OCI-LY1 (cell line): ENCODE data around the gene XIRP1.
"Not testable (repeated sequence)": the region's sequence is repeated elsewhere in the genome, so short reads cannot be mapped to it uniquely, and the experiment has no call there.

Source experiments
- H2AFZ ChIP-seq: fragments of 200-600 bp; sonication (generic), shearing (Covaris generic); 2 replicates; pipeline ENCODE4 v1.6.0; 2014; ENCODE audit warnings: antibody characterized with exemption, mild to moderate bottlenecking, low read length
- H3F3A ChIP-seq: fragments of 200-600 bp; sonication (generic), shearing (Covaris generic); 2 replicates; pipeline ENCODE4 v1.6.0; 2014; ENCODE audit warnings: mild to moderate bottlenecking, antibody characterized with exemption, low read length, moderate library complexity; ENCODE audit not compliant: insufficient read depth
- H3K27ac ChIP-seq: fragments of 200-600 bp; sonication (generic); 2 replicates; pipeline ENCODE4 v1.5.1; 2014; ENCODE audit warnings: low read length, mixed run types, mild to moderate bottlenecking, low read depth; ENCODE audit not compliant: poor library complexity, severe bottlenecking
- H3K27me3 ChIP-seq: fragments of 200-600 bp; sonication (generic); 2 replicates; pipeline ENCODE4 v1.6.0; 2014; ENCODE audit warnings: antibody characterized with exemption, mild to moderate bottlenecking, low read length, moderate library complexity; ENCODE audit not compliant: insufficient read depth
- H3K36me3 ChIP-seq: fragments of 200-600 bp; sonication (generic); 2 replicates; pipeline ENCODE4 v1.6.1; 2014; ENCODE audit warnings: mild to moderate bottlenecking, antibody characterized with exemption, low read length, moderate library complexity, mixed read lengths; ENCODE audit not compliant: insufficient read depth
- H3K4me1 ChIP-seq: fragments of 200-600 bp; sonication (generic); 2 replicates; pipeline ENCODE4 v1.5.1; 2014; ENCODE audit warnings: mild to moderate bottlenecking, low read length, moderate library complexity; ENCODE audit not compliant: insufficient read depth, severe bottlenecking
- H3K4me2 ChIP-seq: fragments of 200-600 bp; sonication (generic), shearing (Covaris generic); 2 replicates; pipeline ENCODE4 v1.6.1; 2014; ENCODE audit warnings: low read length
- H3K4me3 ChIP-seq: fragments of 200-600 bp; sonication (generic); 2 replicates; pipeline ENCODE4 v1.5.1; 2014; ENCODE audit warnings: low read length, low read depth, mild to moderate bottlenecking, mixed read lengths; ENCODE audit not compliant: poor library complexity, severe bottlenecking
- H3K79me2 ChIP-seq: fragments of 200-600 bp; shearing (Covaris generic); 2 replicates; pipeline ENCODE4 v1.6.1; 2016; ENCODE audit warnings: mixed run types, low read length, mixed read lengths; ENCODE audit not compliant: insufficient read depth
- H3K9ac ChIP-seq: fragments of 200-600 bp; sonication (generic), shearing (Covaris generic); 2 replicates; pipeline ENCODE4 v1.6.1; 2014; ENCODE audit warnings: mild to moderate bottlenecking, low read length, mixed read lengths
- H3K9me2 ChIP-seq: fragments of 200-600 bp; sonication (generic), shearing (Covaris generic); 2 replicates; pipeline ENCODE4 v1.6.1; 2014; ENCODE audit warnings: low read depth, mild to moderate bottlenecking, low read length, mixed read lengths
- H3K9me3 ChIP-seq: fragments of 200-600 bp; shearing (Covaris generic); 2 replicates; pipeline ENCODE4 v1.6.1; 2014; ENCODE audit warnings: low read length, mixed read lengths
- H4K20me1 ChIP-seq: fragments of 200-600 bp; sonication (generic), shearing (Covaris generic); 2 replicates; pipeline ENCODE4 v1.6.0; 2016; ENCODE audit warnings: mild to moderate bottlenecking, low read length; ENCODE audit not compliant: insufficient read depth
- EZH2 ChIP-seq: fragments of 200-600 bp; sonication (generic), shearing (Covaris generic); IDR thresholded peaks from 2 replicates; pipeline ENCODE4 v1.8.0; 2017; ENCODE audit warnings: borderline replicate concordance, mixed run types, mild to moderate bottlenecking, antibody characterized with exemption, low read length, moderate library complexity, mixed read lengths
- TF ChIP-seq, protein P1 (sequence below): fragments of 200-600 bp; sonication (generic), shearing (Covaris generic); IDR thresholded peaks from 2 replicates; pipeline ENCODE4 v1.5.1; 2017; ENCODE audit warnings: mild to moderate bottlenecking, antibody characterized with exemption, low read length, moderate library complexity, mixed read lengths

Gene XIRP1

DNA sequence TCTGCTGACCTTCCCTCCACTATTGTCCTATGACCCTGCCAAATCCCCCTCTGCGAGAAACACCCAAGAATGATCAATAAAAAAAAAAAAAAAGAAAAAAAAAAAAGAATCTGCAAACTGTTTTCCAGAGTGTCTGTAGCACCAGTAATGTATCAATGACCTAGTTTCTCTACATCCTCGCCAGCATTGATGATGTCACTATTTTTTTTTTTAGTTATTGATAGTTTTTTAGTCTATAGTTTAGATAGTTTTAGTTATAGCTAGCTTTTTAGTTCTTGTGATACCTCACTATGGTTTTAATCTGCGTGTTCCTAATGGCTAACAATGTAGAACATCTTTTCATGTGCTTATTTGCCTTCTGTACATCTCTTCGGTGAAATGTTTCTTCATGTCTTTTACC is 36.1 kb upstream of the XIRP1 start:
- TF ChIP-seq, protein P1, sequence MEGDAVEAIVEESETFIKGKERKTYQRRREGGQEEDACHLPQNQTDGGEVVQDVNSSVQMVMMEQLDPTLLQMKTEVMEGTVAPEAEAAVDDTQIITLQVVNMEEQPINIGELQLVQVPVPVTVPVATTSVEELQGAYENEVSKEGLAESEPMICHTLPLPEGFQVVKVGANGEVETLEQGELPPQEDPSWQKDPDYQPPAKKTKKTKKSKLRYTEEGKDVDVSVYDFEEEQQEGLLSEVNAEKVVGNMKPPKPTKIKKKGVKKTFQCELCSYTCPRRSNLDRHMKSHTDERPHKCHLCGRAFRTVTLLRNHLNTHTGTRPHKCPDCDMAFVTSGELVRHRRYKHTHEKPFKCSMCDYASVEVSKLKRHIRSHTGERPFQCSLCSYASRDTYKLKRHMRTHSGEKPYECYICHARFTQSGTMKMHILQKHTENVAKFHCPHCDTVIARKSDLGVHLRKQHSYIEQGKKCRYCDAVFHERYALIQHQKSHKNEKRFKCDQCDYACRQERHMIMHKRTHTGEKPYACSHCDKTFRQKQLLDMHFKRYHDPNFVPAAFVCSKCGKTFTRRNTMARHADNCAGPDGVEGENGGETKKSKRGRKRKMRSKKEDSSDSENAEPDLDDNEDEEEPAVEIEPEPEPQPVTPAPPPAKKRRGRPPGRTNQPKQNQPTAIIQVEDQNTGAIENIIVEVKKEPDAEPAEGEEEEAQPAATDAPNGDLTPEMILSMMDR = no peak
- no peaks in the 10 kb centered on the region for H3F3A ChIP-seq
- H3K4me2 ChIP-seq = no peak overlapping the region
- H3K36me3 ChIP-seq = no peaks in the 10 kb centered on the region
- no peak overlapping the region for H3K4me3 ChIP-seq
- no peaks in the 10 kb centered on the region for H3K27me3 ChIP-seq
- H3K4me1 ChIP-seq = peaks cover 16% of the 10 kb centered on the region
- H4K20me1 ChIP-seq = no peaks in the 10 kb centered on the region
- H3K79me2 ChIP-seq = no peaks in the 10 kb centered on the region
- H3K9ac ChIP-seq = no peak overlapping the region
- H3K9me3 ChIP-seq = no peaks in the 10 kb centered on the region
- H3K27ac ChIP-seq = no peak overlapping the region
- H3K9me2 ChIP-seq = no peaks in the 10 kb centered on the region
- H2AFZ ChIP-seq = no peak overlapping the region

GRCh38 chr3:39227596-39227995 is 35.2 kb upstream of the XIRP1 start:
- not testable (repeated sequence) for H3K4me1 ChIP-seq, H3K9ac ChIP-seq, H3F3A ChIP-seq, H4K20me1 ChIP-seq, H3K4me2 ChIP-seq, H3K27ac ChIP-seq, H3K9me2 ChIP-seq, H3K36me3 ChIP-seq, H3K9me3 ChIP-seq, H3K79me2 ChIP-seq, H3K27me3 ChIP-seq, H3K4me3 ChIP-seq, H2AFZ ChIP-seq

DNA sequence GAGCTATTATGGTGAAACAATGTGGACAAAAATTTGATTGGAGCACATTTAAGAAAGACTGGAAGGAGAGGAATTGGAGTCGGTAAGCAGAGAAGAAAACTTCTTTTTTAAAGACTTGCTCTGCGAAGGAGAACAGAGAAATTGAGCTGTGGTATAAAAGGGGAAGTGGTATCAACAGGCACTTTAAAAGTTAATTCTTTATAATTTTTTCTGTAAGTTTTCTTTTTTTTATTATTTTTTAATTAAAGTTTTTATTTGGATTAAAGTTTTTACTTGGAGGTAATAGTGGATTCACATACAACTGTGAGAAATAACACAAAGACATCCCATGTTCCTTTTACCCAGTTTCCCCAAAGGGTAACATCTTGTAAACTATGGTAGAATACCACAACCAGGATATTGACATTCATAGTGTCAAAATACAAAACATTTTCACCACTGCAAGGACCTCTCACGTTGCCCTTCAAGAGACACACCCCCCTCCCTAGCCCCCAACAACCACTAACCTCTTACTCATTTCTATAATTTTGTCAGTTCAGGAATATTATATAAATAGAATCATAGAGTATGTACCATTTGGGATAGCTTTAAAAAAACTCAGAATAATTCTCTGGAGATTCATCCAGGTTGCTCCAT is 33.8 kb upstream of the XIRP1 start:
- Histone ChIP-seq H3K79me2 (no peaks in the 10 kb centered on the region), H3K9me2 (no peaks in the 10 kb centered on the region), H3K4me3 (no peak overlapping the region), H3K27ac (no peak overlapping the region), H4K20me1 (no peaks in the 10 kb centered on the region), H2AFZ (no peak overlapping the region), H3K9me3 (no peaks in the 10 kb centered on the region), H3K4me1 (no peaks in the 10 kb centered on the region), H3K9ac (no peak overlapping the region), H3K36me3 (no peaks in the 10 kb centered on the region), H3F3A (no peaks in the 10 kb centered on the region), H3K4me2 (no peak overlapping the region), H3K27me3 (no peaks in the 10 kb centered on the region)
- TF ChIP-seq, protein P1 = no peak
- no peak for TF ChIP-seq EZH2

GRCh38 chr3:39224288-39224687 is 31.9 kb upstream of the XIRP1 start:
- no peak overlapping the region for H3K4me3 ChIP-seq
- no peak overlapping the region for H3K27ac ChIP-seq
- no peak overlapping the region for H3K9ac ChIP-seq
- H3F3A ChIP-seq = no peaks in the 10 kb centered on the region
- no peak for TF ChIP-seq EZH2
- TF ChIP-seq, protein P1 = no peak; the same call in 1 of the 2 replicates
- H3K27me3 ChIP-seq = no peaks in the 10 kb centered on the region
- H3K79me2 ChIP-seq = no peaks in the 10 kb centered on the region
- no peaks in the 10 kb centered on the region for H3K4me1 ChIP-seq
- no peaks in the 10 kb centered on the region for H3K36me3 ChIP-seq
- no peak overlapping the region for H3K4me2 ChIP-seq
- H3K9me3 ChIP-seq = no peaks in the 10 kb centered on the region
- no peaks in the 10 kb centered on the region for H3K9me2 ChIP-seq
- no peak overlapping the region for H2AFZ ChIP-seq
- no peaks in the 10 kb centered on the region for H4K20me1 ChIP-seq
